ENCODE data around the gene STIMATE.

The STIMATE gene

GRCh38 chr3:52860424-52860768 is 37.0 kb downstream of the STIMATE start:
- no peak for DNase-seq

- no peak for DNase-seq
These were observed 37.5 kb downstream of the STIMATE start for GRCh38 chr3:52859686-52860423.

GRCh38 chr3:52857864-52858263 is 39.5 kb downstream of the STIMATE start:
- DNase-seq: no peak

GRCh38 chr3:52857133-52857532 is 40.2 kb downstream of the STIMATE start:
- no peak for DNase-seq

- no peak for DNase-seq
These were observed 40.7 kb downstream of the STIMATE start for GRCh38 chr3:52856666-52857065.

GRCh38 chr3:52854013-52854412 is 43.3 kb downstream of the STIMATE start:
- DNase-seq: no peak

GRCh38 chr3:52852419-52852818 is 44.9 kb downstream of the STIMATE start:
- DNase-seq: no peak

- no peak for DNase-seq
These were observed 46.0 kb downstream of the STIMATE start for GRCh38 chr3:52851348-52851747.

GRCh38 chr3:52849656-52850055 is 47.7 kb downstream of the STIMATE start:
- no peak for DNase-seq

GRCh38 chr3:52848617-52849016 is 48.7 kb downstream of the STIMATE start:
- DNase-seq: no peak

GRCh38 chr3:52847726-52848125 is 49.6 kb downstream of the STIMATE start:
- no peak for DNase-seq

- no peak for DNase-seq
These were observed 50.1 kb downstream of the STIMATE start for GRCh38 chr3:52847241-52847640.

- DNase-seq: no peak
These were observed 50.8 kb downstream of the STIMATE start for GRCh38 chr3:52846432-52846965.

- peak in 1 of 2 experiments; percentile 23 for DNase-seq
These were observed 51.5 kb downstream of the STIMATE start for GRCh38 chr3:52845691-52846431.

GRCh38 chr3:52845157-52845556 is 52.2 kb downstream of the STIMATE start:
- no peak for DNase-seq

- DNase-seq: no peak
These were observed 52.9 kb downstream of the STIMATE start for GRCh38 chr3:52844290-52844975.

GRCh38 chr3:52843881-52844280 is 53.5 kb downstream of the STIMATE start:
- DNase-seq: no peak

GRCh38 chr3:52843108-52843865 is 54.1 kb downstream of the STIMATE start:
- DNase-seq: no peak

- DNase-seq: no peak
These were observed 54.9 kb downstream of the STIMATE start for GRCh38 chr3:52842424-52842823.

- no peak for DNase-seq
These were observed 55.4 kb downstream of the STIMATE start for GRCh38 chr3:52841981-52842340.

GRCh38 chr3:52841211-52841980 is 56.0 kb downstream of the STIMATE start:
- no peak for DNase-seq

- no peak for DNase-seq
These were observed 57.3 kb downstream of the STIMATE start for GRCh38 chr3:52839892-52840545.

All from stimulated activated CD4-positive, alpha-beta T cell treated with anti-CD3 and anti-CD28 coated beads, Interleukin-4, amount 100 ng/mL, for 4 hours (primary cell).